Keratinocyte (primary cell): ENCODE data around the gene SLC16A1. TPM values are rescaled to one million over a fixed set of nuclear protein-coding genes. Genes with fewer than 3 reads are reported as not detected.
"Not testable (repeated sequence)": the region's sequence is repeated elsewhere in the genome, so short reads cannot be mapped to it uniquely, and the experiment has no call there.

Experiments
- DNase-seq: peaks from one replicate; pipeline ENCODE4 v3.0.0-alpha.2; 2011; ENCODE audit warnings: low read depth, missing footprints, low spot score
- FAIRE-seq: peaks from 2 replicates; lab custom pipeline; 2011; peaks lifted over from hg19 to GRCh38; lab: Jason Lieb, UNC
- H2AFZ ChIP-seq: 2 replicates; pipeline ENCODE4 v1.6.0; 2012; ENCODE audit warnings: low read length, control low read depth, inconsistent platforms; ENCODE audit not compliant: control insufficient read depth
- H3K27ac ChIP-seq: 2 replicates; pipeline ENCODE4 v1.5.1; 2011; ENCODE audit warnings: low read length; ENCODE audit not compliant: control insufficient read depth, insufficient read depth
- H3K27me3 ChIP-seq: 3 replicates; pipeline ENCODE4 v1.6.0; 2011; ENCODE audit warnings: low read length; ENCODE audit not compliant: control insufficient read depth, insufficient read depth; ENCODE audit errors: extremely low read depth
- H3K36me3 ChIP-seq, 2 experiments: 2 replicates in 1 of 2; 3 replicates in 1 of 2; pipeline ENCODE4 v1.5.1; 2011; ENCODE audit warnings: low read length in 2 of 2, mild to moderate bottlenecking in 1 of 2; ENCODE audit not compliant: control insufficient read depth in 2 of 2, insufficient read depth in 2 of 2; ENCODE audit errors: extremely low read depth in 1 of 2
- H3K4me1 ChIP-seq: 3 replicates; pipeline ENCODE4 v1.5.1; 2011; ENCODE audit warnings: low read length; ENCODE audit not compliant: control insufficient read depth, insufficient read depth; ENCODE audit errors: extremely low read depth
- H3K4me2 ChIP-seq: 3 replicates; pipeline ENCODE4 v1.6.0; 2011; ENCODE audit warnings: low read depth, low read length; ENCODE audit not compliant: control insufficient read depth, insufficient read depth; ENCODE audit errors: extremely low read depth
- H3K4me3 ChIP-seq, 3 experiments: fragments of 200-600 bp in 1 of 3; sonication (generic) in 1 of 3; 2 replicates in 2 of 3; 3 replicates in 1 of 3; pipeline ENCODE4 v1.5.1; 2011 to 2016; ENCODE audit warnings: low read length in 3 of 3, mild to moderate bottlenecking in 3 of 3, control low read depth in 2 of 3, inconsistent platforms in 1 of 3, low read depth in 1 of 3, mixed read lengths in 1 of 3, mixed run types in 1 of 3, moderate library complexity in 1 of 3; ENCODE audit not compliant: control insufficient read depth in 2 of 3, insufficient read depth in 2 of 3; ENCODE audit errors: extremely low read depth in 1 of 3
- H3K79me2 ChIP-seq: 2 replicates; pipeline ENCODE4 v1.6.0; 2012; ENCODE audit warnings: low read length; ENCODE audit not compliant: control insufficient read depth, insufficient read depth
- H3K9ac ChIP-seq: 3 replicates; pipeline ENCODE4 v1.6.0; 2011; ENCODE audit warnings: low read length; ENCODE audit not compliant: control insufficient read depth, insufficient read depth; ENCODE audit errors: extremely low read depth
- H3K9me1 ChIP-seq: 3 replicates; pipeline ENCODE4 v1.6.0; 2011; ENCODE audit warnings: low read length; ENCODE audit not compliant: control insufficient read depth, insufficient read depth; ENCODE audit errors: extremely low read depth
- H3K9me3 ChIP-seq: 2 replicates; pipeline ENCODE4 v1.5.1; 2012; ENCODE audit warnings: low read depth, low read length; ENCODE audit not compliant: control insufficient read depth
- H4K20me1 ChIP-seq: 3 replicates; pipeline ENCODE4 v1.6.0; 2011; ENCODE audit warnings: low read length; ENCODE audit not compliant: control insufficient read depth, insufficient read depth; ENCODE audit errors: extremely low read depth
- EZH2 ChIP-seq: IDR thresholded peaks from one replicate; pipeline ENCODE4 v1.6.1; 2012; ENCODE audit warnings: inconsistent platforms, mild to moderate bottlenecking, low read length, moderate library complexity
- dilution Hi-C: fragments of 300-500 bp; cut with MboI; formaldehyde crosslinking; loops from one replicate; pipeline ENCODE4 v1.7.0; 2020; ENCODE audit warnings: low sequenced_read_pairs; ENCODE audit not compliant: extremely low pct_ligation_motif_present
- polyA plus RNA-seq, 5 experiments: library from polyadenylated mRNA; depleted of rRNA in 3 of 5; stranded (reverse) in 3 of 5; stranded (forward) in 1 of 5; unstranded in 1 of 5; fragments of >200 nt; gene quantifications; 1 replicate in 1 of 5; 2 replicates in 3 of 5; 3 replicates in 1 of 5; pipeline versions ENCODE4 v1.2.1 to v1.2.3, GENCODE V29; 2011 to 2012; ENCODE audit warnings: missing spikeins in 2 of 5, low read depth in 1 of 5, low replicate concordance in 1 of 5
- TF ChIP-seq, protein P1 (sequence below), 3 experiments: IDR thresholded peaks in 1 of 3; conservative IDR thresholded peaks in 1 of 3; optimal IDR thresholded peaks in 1 of 3; 2 replicates in 2 of 3; 3 replicates in 1 of 3; pipeline versions ENCODE3 to v1.5.1; 2011; ENCODE audit warnings: low read length in 3 of 3, mild to moderate bottlenecking in 3 of 3, moderate library complexity in 2 of 3, control low read depth in 1 of 3, inconsistent platforms in 1 of 3; ENCODE audit not compliant: insufficient read depth in 2 of 3; ENCODE audit errors: extremely low read depth in 1 of 3

SLC16A1 gene
- polyA plus RNA-seq, 1 donor (not counting 4 experiments of a cell fraction or from before 2014, with no cell fraction given), result 242 TPM

DNA sequence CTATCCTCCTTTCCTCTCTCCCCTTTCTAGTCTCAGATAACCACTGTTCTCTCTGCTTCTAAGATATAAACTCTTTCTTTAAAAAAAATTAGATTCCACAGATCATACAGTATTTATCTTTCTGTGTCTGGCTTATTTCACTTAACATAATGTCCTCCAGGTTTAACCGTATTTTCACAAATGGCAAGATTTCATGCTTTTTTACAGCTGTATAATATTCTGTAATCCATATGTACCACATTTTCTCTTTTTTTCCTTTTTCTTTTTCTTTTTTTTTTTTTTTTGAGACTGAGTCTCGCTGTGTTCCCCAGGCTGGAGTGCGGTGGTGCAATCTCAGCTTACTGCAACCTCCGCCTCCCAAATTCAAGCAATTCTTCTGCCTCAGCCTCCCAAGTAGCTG lies 5.1 kb upstream of the SLC16A1 start:
- DNase-seq (no peak), FAIRE-seq (no peak)
- H4K20me1 ChIP-seq, result no peaks in the 10 kb centered on the region
- H3K27me3 ChIP-seq, result no peaks in the 10 kb centered on the region
- H3K4me1 ChIP-seq, result peaks cover 12% of the 10 kb centered on the region
- H3K9ac ChIP-seq, result no peak overlapping the region
- H3K9me3 ChIP-seq, result no peaks in the 10 kb centered on the region
- no peak for TF ChIP-seq EZH2
- H3K4me3 ChIP-seq, result no peak overlapping the region
- no peak overlapping the region for H3K4me2 ChIP-seq
- H3K27ac ChIP-seq, result no peak overlapping the region
- peaks cover 79% of the 10 kb centered on the region for H3K79me2 ChIP-seq
- dilution Hi-C loops, result no loop called here
- peaks cover 4 to 11% of the 10 kb centered on the region in 2 experiments for H3K36me3 ChIP-seq
- no peak overlapping the region for H2AFZ ChIP-seq
- H3K9me1 ChIP-seq, result no peaks in the 10 kb centered on the region

GRCh38 chr1:112960384-112960783 lies 4.4 kb upstream of the SLC16A1 start:
- no peak for FAIRE-seq

GRCh38 chr1:112958236-112958635 lies 2.2 kb upstream of the SLC16A1 start:
- H3K27ac ChIP-seq, result peak overlapping the region; percentile 92
- H3K9me3 ChIP-seq, H3K9me1 ChIP-seq, H3K36me3 ChIP-seq, DNase-seq, dilution Hi-C loops, H4K20me1 ChIP-seq, H3K27me3 ChIP-seq, H2AFZ ChIP-seq, FAIRE-seq: not testable (repeated sequence)
- H3K79me2 ChIP-seq, result peaks cover 93% of the 10 kb centered on the region
- peak overlapping the region; percentile 95 for H3K4me2 ChIP-seq
- peaks cover 15% of the 10 kb centered on the region for H3K4me1 ChIP-seq
- peak overlapping the region; percentile 76 to 89 (median 89) for H3K4me3 ChIP-seq
- peak overlapping the region; percentile 95 for H3K9ac ChIP-seq

More at GRCh38 chr1:112960384-112960783, 4.4 kb upstream of the SLC16A1 start:
- H3K9ac ChIP-seq, result no peak overlapping the region
- H3K79me2 ChIP-seq, result peaks cover 83% of the 10 kb centered on the region
- no peaks in the 10 kb centered on the region for H3K9me1 ChIP-seq
- peaks cover 12% of the 10 kb centered on the region for H3K4me1 ChIP-seq
- TF ChIP-seq EZH2, result no peak
- TF ChIP-seq, protein P1, sequence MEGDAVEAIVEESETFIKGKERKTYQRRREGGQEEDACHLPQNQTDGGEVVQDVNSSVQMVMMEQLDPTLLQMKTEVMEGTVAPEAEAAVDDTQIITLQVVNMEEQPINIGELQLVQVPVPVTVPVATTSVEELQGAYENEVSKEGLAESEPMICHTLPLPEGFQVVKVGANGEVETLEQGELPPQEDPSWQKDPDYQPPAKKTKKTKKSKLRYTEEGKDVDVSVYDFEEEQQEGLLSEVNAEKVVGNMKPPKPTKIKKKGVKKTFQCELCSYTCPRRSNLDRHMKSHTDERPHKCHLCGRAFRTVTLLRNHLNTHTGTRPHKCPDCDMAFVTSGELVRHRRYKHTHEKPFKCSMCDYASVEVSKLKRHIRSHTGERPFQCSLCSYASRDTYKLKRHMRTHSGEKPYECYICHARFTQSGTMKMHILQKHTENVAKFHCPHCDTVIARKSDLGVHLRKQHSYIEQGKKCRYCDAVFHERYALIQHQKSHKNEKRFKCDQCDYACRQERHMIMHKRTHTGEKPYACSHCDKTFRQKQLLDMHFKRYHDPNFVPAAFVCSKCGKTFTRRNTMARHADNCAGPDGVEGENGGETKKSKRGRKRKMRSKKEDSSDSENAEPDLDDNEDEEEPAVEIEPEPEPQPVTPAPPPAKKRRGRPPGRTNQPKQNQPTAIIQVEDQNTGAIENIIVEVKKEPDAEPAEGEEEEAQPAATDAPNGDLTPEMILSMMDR (optimal IDR thresholded peaks at IDR 0.05 in 1 of 3, IDR thresholded peaks at IDR 0.05 in 1 of 3, conservative IDR thresholded peaks at IDR 0.05 in 1 of 3; ENCODE audit: extremely low read depth in 1 of 3, insufficient read depth in 2 of 3, low read length in 3 of 3), result no peak
- dilution Hi-C loops, result no loop called here
- H3K4me2 ChIP-seq, result peak overlapping the region; percentile 70
- H3K27ac ChIP-seq, result no peak overlapping the region
- H3K27me3 ChIP-seq, result no peaks in the 10 kb centered on the region
- H3K9me3 ChIP-seq, result no peaks in the 10 kb centered on the region
- no peak for DNase-seq
- H4K20me1 ChIP-seq, result no peaks in the 10 kb centered on the region
- peaks cover 1 to 8% of the 10 kb centered on the region in 2 experiments for H3K36me3 ChIP-seq
- peak overlapping the region in 2 of 3 experiments; percentile 6 to 25 for H3K4me3 ChIP-seq
- H2AFZ ChIP-seq, result no peak overlapping the region
